Neuronal stem cell (in vitro differentiated cells): ENCODE measurements around the gene NRXN3.
A peak's percentile ranks its signal among the peaks of the same experiment; 100 is the strongest.

Experiments
- DNase-seq: peaks from one replicate; pipeline ENCODE4 v3.0.0-alpha.2; 2013; ENCODE audit warnings: low spot score
- H2AFZ ChIP-seq: one replicate; pipeline ENCODE4 v1.6.1; 2013; ENCODE audit warnings: mild to moderate bottlenecking, low read length, inconsistent platforms
- H2AK5ac ChIP-seq: 2 replicates; pipeline ENCODE4 v1.6.1; 2013; ENCODE audit warnings: low read depth, mild to moderate bottlenecking, inconsistent platforms, low read length, moderate library complexity, mixed read lengths
- H2BK120ac ChIP-seq: 2 replicates; pipeline ENCODE4 v1.6.1; 2013; ENCODE audit warnings: low read depth, mild to moderate bottlenecking, inconsistent platforms, low read length, moderate library complexity, mixed read lengths
- H2BK12ac ChIP-seq: one replicate; pipeline ENCODE4 v1.6.1; 2013; ENCODE audit warnings: low read length, inconsistent platforms
- H2BK15ac ChIP-seq: 2 replicates; pipeline ENCODE4 v1.6.1; 2013; ENCODE audit warnings: mild to moderate bottlenecking, low read length, inconsistent platforms, mixed read lengths
- H2BK5ac ChIP-seq: one replicate; pipeline ENCODE4 v1.6.1; 2013; ENCODE audit warnings: inconsistent platforms, mild to moderate bottlenecking, low read length, moderate library complexity
- H3K14ac ChIP-seq: one replicate; pipeline ENCODE4 v1.6.1; 2013; ENCODE audit warnings: low read length, inconsistent platforms
- H3K18ac ChIP-seq: 2 replicates; pipeline ENCODE4 v1.6.1; 2013; ENCODE audit warnings: low read length, inconsistent platforms
- H3K23ac ChIP-seq: 2 replicates; pipeline ENCODE4 v1.6.1; 2013; ENCODE audit warnings: low read depth, mild to moderate bottlenecking, mixed read lengths, low read length, inconsistent platforms; ENCODE audit not compliant: poor library complexity
- H3K27ac ChIP-seq: replicated peaks from 3 replicates; pipeline ENCODE4 v1.5.1; 2013; ENCODE audit warnings: low read length, inconsistent platforms
- H3K27me3 ChIP-seq, 3 experiments: 2 replicates each; pipeline ENCODE4 v1.6.1; 2013; ENCODE audit warnings: low read length in 3 of 3, mild to moderate bottlenecking in 2 of 3, inconsistent platforms in 1 of 3, low read depth in 1 of 3, mixed read lengths in 1 of 3, moderate library complexity in 1 of 3; ENCODE audit not compliant: control insufficient read depth in 3 of 3, insufficient read depth in 3 of 3
- H3K36me3 ChIP-seq, 2 donors: replicated peaks in 1 of 2; 2 replicates each; pipeline ENCODE4 v1.6.1; 2013; ENCODE audit warnings: low read length in 2 of 2; ENCODE audit not compliant: control insufficient read depth in 2 of 2, insufficient read depth in 2 of 2
- H3K4ac ChIP-seq: 2 replicates; pipeline ENCODE4 v1.6.1; 2013; ENCODE audit warnings: inconsistent platforms, mild to moderate bottlenecking, low read length, moderate library complexity
- H3K4me1 ChIP-seq, 2 donors: 1 replicate in 1 of 2; 2 replicates in 1 of 2; pipeline ENCODE4 v1.6.1; 2013; ENCODE audit warnings: low read length in 2 of 2, low read depth in 1 of 2; ENCODE audit not compliant: control insufficient read depth in 2 of 2, insufficient read depth in 1 of 2
- H3K4me2 ChIP-seq: one replicate; pipeline ENCODE4 v1.6.1; 2013; ENCODE audit warnings: mild to moderate bottlenecking, low read length, inconsistent platforms; ENCODE audit not compliant: insufficient read depth, poor library complexity, severe bottlenecking
- H3K4me3 ChIP-seq, 2 donors: 2 replicates each; pipeline ENCODE4 v1.5.1; 2013; ENCODE audit warnings: low read length in 2 of 2, mild to moderate bottlenecking in 2 of 2, inconsistent platforms in 1 of 2, moderate library complexity in 1 of 2
- H3K79me1 ChIP-seq: one replicate; pipeline ENCODE4 v1.6.1; 2013; ENCODE audit warnings: low read depth, mild to moderate bottlenecking, inconsistent platforms, low read length, moderate library complexity
- H3K9ac ChIP-seq: one replicate; pipeline ENCODE4 v1.6.1; 2013; ENCODE audit warnings: mild to moderate bottlenecking, low read depth, low read length, inconsistent platforms; ENCODE audit not compliant: poor library complexity
- H3K9me3 ChIP-seq, 2 donors: replicated peaks in 1 of 2; 2 replicates each; pipeline versions ENCODE3 to v1.6.1; 2013; ENCODE audit warnings: low read length in 2 of 2, mild to moderate bottlenecking in 2 of 2, inconsistent platforms in 1 of 2, low read depth in 1 of 2, mixed read lengths in 1 of 2, moderate library complexity in 1 of 2; ENCODE audit not compliant: control insufficient read depth in 2 of 2, insufficient read depth in 1 of 2
- H4K8ac ChIP-seq: one replicate; pipeline ENCODE4 v1.6.1; 2013; ENCODE audit warnings: low read depth, mild to moderate bottlenecking, inconsistent platforms, low read length, moderate library complexity
- H4K91ac ChIP-seq: one replicate; pipeline ENCODE4 v1.6.1; 2013; ENCODE audit warnings: low read length, low read depth, mild to moderate bottlenecking, inconsistent platforms; ENCODE audit not compliant: poor library complexity
- WGBS, 2 donors: extraction: QIAGEN DNeasy Blood & Tissue Kit; methylation state at CpG; one replicate each; pipeline ENCODE4 v1.1.7; 2013; ENCODE audit warnings: missing lambda C conversion rate in 2 of 2, mixed read lengths in 1 of 2; ENCODE audit not compliant: insufficient read length in 2 of 2, insufficient replicate concordance in 1 of 2; ENCODE audit errors: extremely low coverage in 2 of 2; 5-methylcytosine and 5-hydroxymethylcytosine counted together

Gene NRXN3

DNA sequence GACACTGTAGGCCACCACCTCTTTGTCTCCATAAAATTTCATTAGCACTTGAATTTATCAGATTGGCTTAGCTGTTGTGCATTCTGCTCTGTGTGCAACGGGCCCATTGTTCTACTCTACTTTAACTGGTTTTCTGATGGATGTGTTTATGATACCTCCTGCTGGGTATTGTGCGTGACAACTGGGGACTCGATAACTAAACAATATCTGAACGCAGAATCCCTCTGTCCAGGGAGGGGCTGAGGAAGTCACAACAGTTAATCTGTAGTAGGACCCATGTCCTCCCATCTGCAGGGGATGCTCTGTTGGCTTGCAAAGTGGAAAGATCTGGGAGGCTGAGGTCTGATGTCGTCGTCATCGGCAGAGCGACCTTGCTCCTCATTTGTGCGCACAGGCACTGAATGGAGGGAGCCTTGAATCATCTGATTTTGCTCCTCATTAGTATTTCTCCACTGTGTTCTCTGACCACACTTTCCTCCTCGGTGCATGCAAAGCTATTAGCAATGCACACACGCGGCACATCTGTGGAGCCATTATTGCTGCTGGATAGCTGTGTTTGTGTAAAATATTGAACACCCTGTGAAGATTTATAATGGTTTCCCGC, 422.5 kb downstream of the NRXN3 start:
- Histone ChIP-seq H3K36me3 (no peaks in the 10 kb centered on the region), H3K4me1 (peaks cover 0 to 2% of the 10 kb centered on the region in 2 donors), H2BK15ac (no peak overlapping the region), H3K18ac (no peak overlapping the region), H3K4me2 (no peak overlapping the region), H3K27ac (no peak overlapping the region), H3K9ac (no peak overlapping the region), H3K9me3 (no peaks in the 10 kb centered on the region), H3K4ac (no peak overlapping the region), H2AK5ac (no peak overlapping the region), H3K4me3 (no peak overlapping the region), H3K23ac (no peak overlapping the region), H3K14ac (no peak overlapping the region), H4K8ac (no peak overlapping the region), H2BK5ac (no peak overlapping the region), H4K91ac (no peak overlapping the region), H2BK120ac (no peak overlapping the region), H2AFZ (no peak overlapping the region), H3K27me3 (no peaks in the 10 kb centered on the region), H2BK12ac (no peak overlapping the region), H3K79me1 (no peaks in the 10 kb centered on the region)
- no CpG with 5 or more reads among the region's 13 CpGs for WGBS, 2 donors
- no peak for DNase-seq

DNA sequence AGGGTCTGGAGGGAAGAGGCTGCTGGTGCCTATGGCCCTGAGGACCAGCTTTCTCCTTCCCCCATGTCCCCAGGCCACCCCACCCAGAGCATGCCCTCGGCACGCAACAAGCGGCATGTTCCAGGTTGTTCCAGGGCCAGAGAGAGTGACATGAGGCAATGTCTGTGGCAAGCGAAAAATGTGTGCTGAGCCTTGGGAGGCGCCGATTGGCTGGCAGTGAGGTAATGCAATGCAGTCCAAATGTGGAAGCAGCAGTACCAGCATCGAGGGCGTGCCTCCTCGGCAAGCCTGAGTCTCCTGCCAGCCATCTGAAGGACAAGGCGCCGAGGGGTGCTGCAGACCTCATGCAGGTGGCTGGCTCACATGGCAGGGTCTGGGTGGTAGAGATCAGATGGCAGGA, 423.8 kb downstream of the NRXN3 start:
- Histone ChIP-seq H2AK5ac (no peak overlapping the region), H3K27me3 (no peaks in the 10 kb centered on the region), H3K9ac (no peak overlapping the region), H3K4ac (no peak overlapping the region), H3K9me3 (no peaks in the 10 kb centered on the region), H3K4me3 (no peak overlapping the region), H2BK120ac (no peak overlapping the region), H2BK12ac (no peak overlapping the region), H4K8ac (no peak overlapping the region), H2BK5ac (no peak overlapping the region), H3K14ac (peak overlapping the region; percentile 63), H3K23ac (no peak overlapping the region), H3K36me3 (no peaks in the 10 kb centered on the region), H3K18ac (no peak overlapping the region), H3K27ac (no peak overlapping the region), H4K91ac (no peak overlapping the region), H2AFZ (no peak overlapping the region), H3K4me2 (no peak overlapping the region), H3K79me1 (no peaks in the 10 kb centered on the region), H2BK15ac (no peak overlapping the region), H3K4me1 (peaks cover 0 to 4% of the 10 kb centered on the region in 2 donors)
- DNase-seq = no peak
- WGBS, 2 donors = no CpG with 5 or more reads among the region's 11 CpGs

DNA sequence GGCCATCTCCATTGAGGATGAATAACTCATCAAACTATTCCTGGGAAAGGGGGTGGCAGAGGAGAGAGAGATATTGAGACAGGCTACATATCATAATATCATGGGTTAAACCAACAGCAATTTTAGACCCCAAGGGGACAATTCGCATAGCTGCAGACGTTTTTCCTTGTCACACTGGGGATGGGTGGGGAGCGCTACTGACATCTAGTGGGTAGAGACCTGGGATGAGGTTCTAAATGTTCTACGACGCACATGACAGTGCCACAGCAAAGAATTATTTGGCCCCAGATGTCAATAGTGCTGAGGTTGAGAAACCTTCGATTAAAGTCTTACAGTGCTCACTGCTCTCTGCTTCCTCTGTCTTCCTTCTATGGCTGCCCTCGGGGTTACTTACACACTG, 425.6 kb downstream of the NRXN3 start:
- H2AFZ ChIP-seq = no peak overlapping the region
- H3K4me2 ChIP-seq = no peak overlapping the region
- no peak overlapping the region for H2BK120ac ChIP-seq
- H4K91ac ChIP-seq = no peak overlapping the region
- DNase-seq = peak; percentile 5
- H2AK5ac ChIP-seq = no peak overlapping the region
- no peak overlapping the region for H2BK5ac ChIP-seq
- no peak overlapping the region for H3K9ac ChIP-seq
- H3K36me3 ChIP-seq = no peaks in the 10 kb centered on the region
- H3K4me1 ChIP-seq = peaks cover 0 to 4% of the 10 kb centered on the region in 2 donors
- no peak overlapping the region for H4K8ac ChIP-seq
- no peak overlapping the region for H3K23ac ChIP-seq
- H3K9me3 ChIP-seq = no peaks in the 10 kb centered on the region
- H3K18ac ChIP-seq = no peak overlapping the region
- H3K27me3 ChIP-seq = no peaks in the 10 kb centered on the region
- H3K14ac ChIP-seq = no peak overlapping the region
- no CpG with 5 or more reads among the region's 7 CpGs for WGBS, 2 donors
- H2BK12ac ChIP-seq = no peak overlapping the region
- no peak overlapping the region for H3K4me3 ChIP-seq
- no peaks in the 10 kb centered on the region for H3K79me1 ChIP-seq
- no peak overlapping the region for H3K4ac ChIP-seq
- H2BK15ac ChIP-seq = no peak overlapping the region
- H3K27ac ChIP-seq = no peak overlapping the region

DNA sequence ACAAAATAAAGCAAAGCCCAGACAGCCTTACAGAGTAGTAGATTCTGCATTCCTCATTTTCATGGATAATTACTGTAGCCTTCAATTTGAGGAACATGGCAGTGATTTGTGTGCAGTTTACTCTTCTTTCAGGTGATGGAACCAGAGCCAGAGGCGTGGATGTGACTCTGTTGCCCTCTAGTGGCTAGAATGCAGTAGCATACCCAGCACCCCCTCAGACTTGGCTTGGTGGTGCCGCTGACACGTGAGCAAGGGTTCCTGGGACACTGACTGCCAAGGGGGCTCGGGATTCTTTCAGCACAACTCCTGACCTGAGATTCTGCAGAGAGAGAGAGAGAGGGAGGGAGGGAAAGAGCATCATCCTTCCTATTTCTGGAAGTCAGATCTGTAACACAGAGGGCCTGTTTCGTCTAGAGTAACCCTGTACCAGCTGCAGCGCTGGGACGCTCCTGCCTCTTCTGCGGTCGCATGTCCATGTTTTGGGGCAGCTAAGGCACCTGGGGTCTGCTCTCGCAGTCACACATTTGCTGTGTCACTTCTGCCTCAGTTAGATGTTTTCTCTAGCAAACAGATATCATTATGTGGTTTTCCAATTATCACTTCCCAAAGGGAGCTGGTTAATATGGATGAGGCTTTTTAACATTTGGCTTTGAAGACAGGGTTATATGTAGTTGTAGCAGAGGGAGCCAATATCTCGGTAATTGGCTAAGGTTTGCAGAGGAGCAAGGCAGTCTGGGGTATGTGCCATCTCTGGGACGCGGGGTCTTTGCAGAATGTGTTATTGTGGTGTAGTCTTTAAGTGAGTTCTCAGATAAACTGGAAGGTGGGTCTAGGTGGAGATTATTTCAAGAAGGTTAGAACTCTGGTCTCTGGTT, 428.1 kb downstream of the NRXN3 start:
- Histone ChIP-seq H2BK120ac (no peak overlapping the region), H3K18ac (peak overlapping the region; percentile 76), H2AFZ (peak overlapping the region; percentile 64), H3K4me2 (no peak overlapping the region), H2BK15ac (no peak overlapping the region), H4K8ac (no peak overlapping the region), H3K36me3 (no peaks in the 10 kb centered on the region), H3K9ac (no peak overlapping the region), H3K27me3 (no peaks in the 10 kb centered on the region), H3K9me3 (no peaks in the 10 kb centered on the region), H3K79me1 (no peaks in the 10 kb centered on the region), H3K4me1 (peaks cover 0 to 2% of the 10 kb centered on the region in 2 donors), H2BK12ac (no peak overlapping the region), H3K4me3 (no peak overlapping the region), H3K27ac (no peak overlapping the region), H3K23ac (no peak overlapping the region), H4K91ac (no peak overlapping the region), H2AK5ac (no peak overlapping the region), H2BK5ac (no peak overlapping the region), H3K14ac (no peak overlapping the region), H3K4ac (no peak overlapping the region)
- DNase-seq = peak; percentile 68
- WGBS, 2 donors = no CpG with 5 or more reads among the region's 13 CpGs
